ENCODE data around the gene PLAC8.

- TF ChIP-seq POLR2A (IDR thresholded peaks at IDR 0.05), result no peak
- TF ChIP-seq CTCF (IDR thresholded peaks at IDR 0.05), result no peak
Measured at GRCh38 chr4:83125738-83126141, 11.2 kb upstream of the PLAC8 start.
